HCT116 (cell line): ENCODE data around the gene WDR93.

Experiments
- EGR1 ChIP-seq: IDR thresholded peaks from 2 replicates; pipeline ENCODE4 v1.6.1; 2012; ENCODE audit warnings: low read depth
- EZH2 ChIP-seq: fragments of 200-600 bp; sonication (generic); IDR thresholded peaks from 2 replicates; pipeline ENCODE4 v1.6.1; 2017; ENCODE audit warnings: antibody characterized with exemption, mixed run types
- EZH2phosphoT487 ChIP-seq: fragments of 200-600 bp; IDR thresholded peaks from 2 replicates; pipeline ENCODE4 v1.6.1; 2018; ENCODE audit warnings: antibody characterized with exemption, borderline replicate concordance
- FOSL1 ChIP-seq: IDR thresholded peaks from 2 replicates; pipeline ENCODE4 v1.6.1; 2012; ENCODE audit warnings: low read depth
- POLR2A ChIP-seq: IDR thresholded peaks from 2 replicates; pipeline ENCODE4 v1.7.0; 2011; ENCODE audit warnings: borderline replicate concordance; ENCODE audit not compliant: insufficient read depth, insufficient read length; ENCODE audit errors: extremely low read depth
- POLR2AphosphoS5 ChIP-seq: IDR thresholded peaks from 2 replicates; pipeline ENCODE4 v1.6.1; 2011; ENCODE audit warnings: mild to moderate bottlenecking, low read depth, low read length, moderate library complexity
- SIN3A ChIP-seq: IDR thresholded peaks from 2 replicates; pipeline ENCODE4 v1.6.1; 2012; ENCODE audit warnings: low read depth
- SP1 ChIP-seq: IDR thresholded peaks from 2 replicates; pipeline ENCODE4 v1.6.1; 2012; ENCODE audit warnings: low read depth
- SRF ChIP-seq: IDR thresholded peaks from 2 replicates; pipeline ENCODE4 v1.6.1; 2012; ENCODE audit warnings: low read depth
- TF ChIP-seq, protein P1 (sequence below), 3 experiments: fragments of 200-600 bp in 1 of 3; sonication (generic) in 1 of 3; IDR thresholded peaks in 2 of 3; conservative IDR thresholded peaks in 1 of 3; 2 replicates each; pipeline ENCODE4 v1.5.1; 2012 to 2017; ENCODE audit warnings: low read depth in 2 of 3, low read length in 2 of 3, antibody characterized with exemption in 1 of 3, borderline replicate concordance in 1 of 3, control low read depth in 1 of 3, mild to moderate bottlenecking in 1 of 3, mixed read lengths in 1 of 3, mixed run types in 1 of 3, moderate library complexity in 1 of 3; ENCODE audit not compliant: insufficient read depth in 1 of 3
- TF ChIP-seq, protein P2 (sequence below): IDR thresholded peaks from 2 replicates; pipeline ENCODE4 v1.6.1; 2012
- TF ChIP-seq, protein P3 (sequence below): IDR thresholded peaks from 2 replicates; pipeline ENCODE4 v1.6.1; 2012

GRCh38 chr15:89725064-89725463 lies 34.5 kb downstream of the WDR93 start:
- TF ChIP-seq, protein P1, sequence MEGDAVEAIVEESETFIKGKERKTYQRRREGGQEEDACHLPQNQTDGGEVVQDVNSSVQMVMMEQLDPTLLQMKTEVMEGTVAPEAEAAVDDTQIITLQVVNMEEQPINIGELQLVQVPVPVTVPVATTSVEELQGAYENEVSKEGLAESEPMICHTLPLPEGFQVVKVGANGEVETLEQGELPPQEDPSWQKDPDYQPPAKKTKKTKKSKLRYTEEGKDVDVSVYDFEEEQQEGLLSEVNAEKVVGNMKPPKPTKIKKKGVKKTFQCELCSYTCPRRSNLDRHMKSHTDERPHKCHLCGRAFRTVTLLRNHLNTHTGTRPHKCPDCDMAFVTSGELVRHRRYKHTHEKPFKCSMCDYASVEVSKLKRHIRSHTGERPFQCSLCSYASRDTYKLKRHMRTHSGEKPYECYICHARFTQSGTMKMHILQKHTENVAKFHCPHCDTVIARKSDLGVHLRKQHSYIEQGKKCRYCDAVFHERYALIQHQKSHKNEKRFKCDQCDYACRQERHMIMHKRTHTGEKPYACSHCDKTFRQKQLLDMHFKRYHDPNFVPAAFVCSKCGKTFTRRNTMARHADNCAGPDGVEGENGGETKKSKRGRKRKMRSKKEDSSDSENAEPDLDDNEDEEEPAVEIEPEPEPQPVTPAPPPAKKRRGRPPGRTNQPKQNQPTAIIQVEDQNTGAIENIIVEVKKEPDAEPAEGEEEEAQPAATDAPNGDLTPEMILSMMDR (IDR thresholded peaks at IDR 0.05 in 2 of 3, conservative IDR thresholded peaks at IDR 0.05 in 1 of 3; ENCODE audit: borderline replicate concordance in 1 of 3, insufficient read depth in 1 of 3, low read depth in 2 of 3, low read length in 2 of 3): no peak
- TF ChIP-seq, protein P2, sequence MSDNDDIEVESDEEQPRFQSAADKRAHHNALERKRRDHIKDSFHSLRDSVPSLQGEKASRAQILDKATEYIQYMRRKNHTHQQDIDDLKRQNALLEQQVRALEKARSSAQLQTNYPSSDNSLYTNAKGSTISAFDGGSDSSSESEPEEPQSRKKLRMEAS: no peak
- TF ChIP-seq POLR2A: no peak
- TF ChIP-seq, protein P3, sequence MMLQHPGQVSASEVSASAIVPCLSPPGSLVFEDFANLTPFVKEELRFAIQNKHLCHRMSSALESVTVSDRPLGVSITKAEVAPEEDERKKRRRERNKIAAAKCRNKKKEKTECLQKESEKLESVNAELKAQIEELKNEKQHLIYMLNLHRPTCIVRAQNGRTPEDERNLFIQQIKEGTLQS: no peak
- no peak for TF ChIP-seq EZH2
- TF ChIP-seq SIN3A: no peak
- TF ChIP-seq FOSL1: no peak
- TF ChIP-seq SP1: no peak
- no peak for TF ChIP-seq EGR1
- no peak for TF ChIP-seq EZH2phosphoT487
- TF ChIP-seq POLR2AphosphoS5: no peak
- TF ChIP-seq SRF: no peak
